Gastroesophageal sphincter (tissue), 4 donors: ENCODE results near the gene FAR2. TPM values are rescaled to one million over a fixed set of nuclear protein-coding genes. Genes with fewer than 3 reads are reported as not detected.

Source experiments
- ATAC-seq: fragments of 150-250 bp; one replicate; pipeline ENCODE4 v1.9.1; 2016; ENCODE audit warnings: mild to moderate bottlenecking, moderate library complexity
- H3K27ac ChIP-seq, 4 donors: fragments of 200-600 bp; sonication (generic) in 3 of 4; 1 replicate in 3 of 4; 2 replicates in 1 of 4; pipeline ENCODE4 v1.5.1; 2016 to 2019
- H3K27me3 ChIP-seq: fragments of 200-600 bp; sonication (generic); one replicate; pipeline ENCODE4 v1.5.1; 2019
- H3K36me3 ChIP-seq, 2 donors: fragments of 200-600 bp; sonication (generic); one replicate each; pipeline ENCODE4 v1.5.1; 2019; ENCODE audit warnings: control low read depth in 1 of 2
- H3K4me1 ChIP-seq, 3 donors: fragments of 200-600 bp; sonication (generic); 1 replicate in 2 of 3; 2 replicates in 1 of 3; pipeline ENCODE4 v1.5.1; 2016 to 2019; ENCODE audit warnings: control low read depth in 2 of 3
- H3K4me3 ChIP-seq, 2 donors: fragments of 200-600 bp; sonication (generic); one replicate each; pipeline ENCODE4 v1.5.1; 2019; ENCODE audit warnings: mild to moderate bottlenecking in 1 of 2, moderate library complexity in 1 of 2
- H3K9me3 ChIP-seq, 3 donors: fragments of 200-600 bp; sonication (generic); one replicate each; pipeline ENCODE4 v1.5.1; 2017 to 2019; ENCODE audit warnings: control low read depth in 2 of 3
- CTCF ChIP-seq, 4 experiments: fragments of 200-600 bp in 2 of 4; fragments of 450-650 bp in 2 of 4; sonication (generic) in 1 of 4; IDR thresholded peaks; one replicate each; pipeline ENCODE4 v1.5.1; 2017 to 2019; ENCODE audit warnings: antibody characterized with exemption in 4 of 4, mild to moderate bottlenecking in 2 of 4, moderate library complexity in 2 of 4
- EP300 ChIP-seq: sonication (generic); formaldehyde crosslinking; IDR thresholded peaks from one replicate; pipeline ENCODE4 v1.6.1; 2017; ENCODE audit warnings: antibody characterized with exemption, mild to moderate bottlenecking
- POLR2A ChIP-seq, 2 donors: fragments of 450-650 bp; IDR thresholded peaks; one replicate each; pipeline ENCODE4 v1.6.1; 2017; ENCODE audit warnings: antibody characterized with exemption in 2 of 2, mild to moderate bottlenecking in 2 of 2, moderate library complexity in 1 of 2
- POLR2AphosphoS5 ChIP-seq: sonication (generic); formaldehyde crosslinking; IDR thresholded peaks from one replicate; pipeline ENCODE4 v1.6.1; 2017; ENCODE audit warnings: antibody characterized with exemption
- WGBS, 2 donors: methylation state at CpG; one replicate each; pipeline ENCODE4 v1.1.5; 2018; ENCODE audit warnings: low coverage in 1 of 2; 5-methylcytosine and 5-hydroxymethylcytosine counted together
- total RNA-seq, 4 donors: library from RNA; depleted of rRNA; stranded (reverse); fragments of >200 nt; gene quantifications; one replicate each; pipeline ENCODE4 v1.1.0, GENCODE V29; 2016

Gene FAR2
- total RNA-seq, 4 donors from 2014 or later, result 8.8 to 15.8 (median 11.9) TPM

GRCh38 chr12:29273178-29273843, 124.2 kb downstream of the FAR2 start:
- Histone ChIP-seq H3K36me3 (peaks cover 0 to 17% of the 10 kb centered on the region in 2 donors), H3K27me3 (no peaks in the 10 kb centered on the region), H3K4me1 (no peaks in the 10 kb centered on the region), H3K27ac (no peak overlapping the region), H3K9me3 (no peaks in the 10 kb centered on the region), H3K4me3 (no peak overlapping the region)
- no CpG with 5 or more reads among the region's 7 CpGs for WGBS, 2 donors
- ATAC-seq, result no peak
- TF ChIP-seq CTCF (IDR thresholded peaks at IDR 0.05) (no peak), POLR2A (IDR thresholded peaks at IDR 0.05) (no peak), POLR2AphosphoS5 (no peak)

GRCh38 chr12:29275834-29276233, 126.8 kb downstream of the FAR2 start:
- WGBS, 2 donors, result 90 to 95% methylated on average over 3 of the region's 3 CpGs
- Histone ChIP-seq H3K4me3 (no peak overlapping the region), H3K27ac (no peak overlapping the region), H3K9me3 (no peaks in the 10 kb centered on the region), H3K36me3 (peaks cover 0 to 13% of the 10 kb centered on the region in 2 donors), H3K27me3 (no peaks in the 10 kb centered on the region), H3K4me1 (no peaks in the 10 kb centered on the region)
- no peak for ATAC-seq
- no peak for TF ChIP-seq EP300
- no peak for TF ChIP-seq POLR2AphosphoS5
- no peak for TF ChIP-seq POLR2A (IDR thresholded peaks at IDR 0.05)
- TF ChIP-seq CTCF (IDR thresholded peaks at IDR 0.05), result no peak

- no peak for TF ChIP-seq POLR2AphosphoS5
- TF ChIP-seq EP300, result no peak
- TF ChIP-seq POLR2A (IDR thresholded peaks at IDR 0.05), result no peak
- no peak for TF ChIP-seq CTCF (IDR thresholded peaks at IDR 0.05)
- Histone ChIP-seq H3K4me3 (no peak overlapping the region), H3K27me3 (no peaks in the 10 kb centered on the region), H3K4me1 (no peaks in the 10 kb centered on the region), H3K36me3 (peaks cover 0 to 13% of the 10 kb centered on the region in 2 donors), H3K27ac (no peak overlapping the region), H3K9me3 (no peaks in the 10 kb centered on the region)
- no peak for ATAC-seq
- WGBS, 2 donors, result 95 to 100% methylated on average over 2 to 3 of the region's 4 CpGs
Measured at GRCh38 chr12:29277231-29277630, 128.2 kb downstream of the FAR2 start.

- Histone ChIP-seq H3K27ac (no peak overlapping the region), H3K36me3 (no peaks in the 10 kb centered on the region), H3K9me3 (no peaks in the 10 kb centered on the region), H3K27me3 (no peaks in the 10 kb centered on the region), H3K4me3 (no peak overlapping the region), H3K4me1 (no peaks in the 10 kb centered on the region)
- 20 to 31% methylated on average over 3 of the region's 3 CpGs for WGBS, 2 donors
- no peak for TF ChIP-seq EP300
- no peak for TF ChIP-seq POLR2A (IDR thresholded peaks at IDR 0.05)
- TF ChIP-seq POLR2AphosphoS5, result no peak
- no peak for TF ChIP-seq CTCF (IDR thresholded peaks at IDR 0.05)
- no peak for ATAC-seq
Measured at GRCh38 chr12:29278673-29279420, 129.8 kb downstream of the FAR2 start.
